Thyroid gland (tissue), 4 donors: ENCODE results near the gene NEMP1.

ENCODE experiments used
- CTCF ChIP-seq, 6 experiments: fragments of 200-600 bp in 3 of 6; fragments of 450-650 bp in 3 of 6; sonication (generic) in 3 of 6; IDR thresholded peaks; one replicate each; pipeline ENCODE4 v1.5.1; 2016 to 2019; ENCODE audit warnings: antibody characterized with exemption in 6 of 6, mild to moderate bottlenecking in 2 of 6, inconsistent platforms in 1 of 6, moderate library complexity in 1 of 6
- POLR2A ChIP-seq, 2 donors: fragments of 450-650 bp; IDR thresholded peaks; one replicate each; pipeline ENCODE4 v1.6.1; 2017; ENCODE audit warnings: antibody characterized with exemption in 2 of 2, mild to moderate bottlenecking in 2 of 2, moderate library complexity in 1 of 2

DNA sequence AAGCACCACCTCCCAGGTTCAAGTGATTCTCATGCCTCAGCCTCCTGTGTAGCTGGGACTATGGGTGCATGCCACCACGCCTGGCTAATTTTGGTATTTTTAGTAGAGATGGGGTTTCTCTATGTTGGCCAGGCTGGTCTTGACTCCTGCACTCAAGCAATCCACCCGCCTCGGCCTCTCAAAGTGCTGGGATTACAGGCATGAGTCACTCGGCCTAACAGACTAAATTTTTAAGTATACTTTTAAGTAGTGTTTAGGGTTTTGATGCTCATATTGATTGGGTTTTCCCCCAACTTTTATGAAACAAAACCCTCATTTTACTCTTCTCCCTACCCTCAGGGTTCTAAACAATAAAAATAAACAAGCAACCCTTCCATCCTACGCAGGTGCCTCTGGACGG lies 34.1 kb downstream of the NEMP1 start:
- TF ChIP-seq POLR2A (IDR thresholded peaks at IDR 0.05): no peak
- no peak for TF ChIP-seq CTCF (IDR thresholded peaks at IDR 0.05)
